Heart left ventricle (tissue), 13 donors: ENCODE results near the gene QRSL1.

ENCODE experiments used
- POLR2A ChIP-seq, 2 donors: fragments of 450-650 bp; IDR thresholded peaks; one replicate each; pipeline ENCODE4 v1.6.1; 2017; ENCODE audit warnings: antibody characterized with exemption in 2 of 2, mild to moderate bottlenecking in 2 of 2, moderate library complexity in 2 of 2
- TF ChIP-seq, protein P1 (sequence below), 12 donors: fragments of 200-600 bp; sonication (generic) in 4 of 12; IDR thresholded peaks; one replicate each; pipeline versions ENCODE4 v1.5.0 to v1.8.0; 2018 to 2022; ENCODE audit warnings: antibody characterized with exemption in 12 of 12, mild to moderate bottlenecking in 5 of 12
- donor health status: ischemic (EF 13 %, LVEDD 7.1; RV severe dilation, severe dysfunction).
- donor health status: DM: no; HTN: yes; CAD: no.
- donor health status: DM: no; HTN: no; CAD: no.
- donor health status: ischemic (EF 25% LVEDD 6.9; RV normal size, moderate dysfunction).
- donor health status: ischemic (EF 25% LVEDD 5.7; RV mildly dilated, moderate dysfunction).
- donor health status: ischemic (EF 35%, LVEDD 5.7; RV mildly dilated, moderate dysfunction).
- donor health status: nonischemic (EF 11% LVEDD 7.7; RV severe dilation, severe dysfunction).
- donor health status: DM: yes; HTN: yes; CAD: no.
- donor health status: PGD.
- donor health status: ischemic (EF 29% LVEDD 5.4; RV normal size, mild dysfunction).
- donor health status: nonischemic (EF 23%, LVEDD 6.1; RV moderate dilation, normal function).

DNA sequence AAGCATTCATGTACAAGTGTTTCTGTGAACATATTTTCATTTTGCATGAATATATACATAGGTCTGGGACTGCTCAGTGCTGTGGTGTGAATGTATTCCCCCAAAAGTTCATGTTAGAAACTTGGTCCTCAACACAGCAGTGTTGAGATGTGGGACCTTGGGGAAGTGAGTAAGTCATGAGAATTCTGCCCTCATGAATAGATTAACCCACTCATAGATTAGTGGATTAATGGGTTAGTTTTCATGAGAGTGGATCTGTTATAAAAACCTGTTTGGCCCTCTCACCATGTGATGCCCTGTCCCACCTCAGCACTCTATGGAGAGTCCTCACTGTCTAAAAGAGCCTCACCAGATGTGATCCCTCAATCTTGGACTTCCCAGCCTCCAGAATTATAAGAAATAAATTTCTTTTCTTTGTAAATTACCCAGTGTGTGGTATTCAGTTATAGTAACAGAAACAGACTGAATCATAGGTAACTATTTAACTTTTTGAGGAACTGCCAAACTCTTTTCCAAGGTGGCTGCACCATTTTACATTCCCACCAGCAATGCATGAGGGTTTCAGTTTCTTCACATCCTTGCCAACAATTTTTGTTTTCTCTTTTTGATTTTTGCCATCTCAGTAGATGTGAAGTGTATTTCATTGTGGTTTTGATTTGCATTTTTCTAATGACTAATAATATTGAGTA, 45.3 kb downstream of the QRSL1 start:
- TF ChIP-seq, protein P1, sequence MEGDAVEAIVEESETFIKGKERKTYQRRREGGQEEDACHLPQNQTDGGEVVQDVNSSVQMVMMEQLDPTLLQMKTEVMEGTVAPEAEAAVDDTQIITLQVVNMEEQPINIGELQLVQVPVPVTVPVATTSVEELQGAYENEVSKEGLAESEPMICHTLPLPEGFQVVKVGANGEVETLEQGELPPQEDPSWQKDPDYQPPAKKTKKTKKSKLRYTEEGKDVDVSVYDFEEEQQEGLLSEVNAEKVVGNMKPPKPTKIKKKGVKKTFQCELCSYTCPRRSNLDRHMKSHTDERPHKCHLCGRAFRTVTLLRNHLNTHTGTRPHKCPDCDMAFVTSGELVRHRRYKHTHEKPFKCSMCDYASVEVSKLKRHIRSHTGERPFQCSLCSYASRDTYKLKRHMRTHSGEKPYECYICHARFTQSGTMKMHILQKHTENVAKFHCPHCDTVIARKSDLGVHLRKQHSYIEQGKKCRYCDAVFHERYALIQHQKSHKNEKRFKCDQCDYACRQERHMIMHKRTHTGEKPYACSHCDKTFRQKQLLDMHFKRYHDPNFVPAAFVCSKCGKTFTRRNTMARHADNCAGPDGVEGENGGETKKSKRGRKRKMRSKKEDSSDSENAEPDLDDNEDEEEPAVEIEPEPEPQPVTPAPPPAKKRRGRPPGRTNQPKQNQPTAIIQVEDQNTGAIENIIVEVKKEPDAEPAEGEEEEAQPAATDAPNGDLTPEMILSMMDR (IDR thresholded peaks at IDR 0.05): no peak
- no peak for TF ChIP-seq POLR2A (IDR thresholded peaks at IDR 0.05)
